Loucy (cell line): ENCODE data around the gene VDAC1.
A peak's percentile ranks its signal among the peaks of the same experiment; 100 is the strongest.

Experiments used
- H2AFZ ChIP-seq: fragments of 200-600 bp; sonication (generic); 2 replicates; pipeline ENCODE4 v1.6.0; 2016; ENCODE audit warnings: antibody characterized with exemption, mild to moderate bottlenecking, low read length, moderate library complexity
- H3F3A ChIP-seq: fragments of 200-600 bp; 2 replicates; pipeline ENCODE4 v1.6.0; 2016; ENCODE audit warnings: antibody characterized with exemption, low read depth, mild to moderate bottlenecking
- H3K27me3 ChIP-seq: fragments of 200-600 bp; sonication (generic); 2 replicates; pipeline ENCODE4 v1.6.1; 2014; ENCODE audit warnings: low read length, mild to moderate bottlenecking; ENCODE audit not compliant: insufficient read depth, poor library complexity, severe bottlenecking
- H3K36me3 ChIP-seq: fragments of 200-600 bp; sonication (generic); 2 replicates; pipeline ENCODE4 v1.6.1; 2016; ENCODE audit warnings: low read length; ENCODE audit not compliant: insufficient read depth
- H3K4me1 ChIP-seq: fragments of 200-600 bp; sonication (generic); 2 replicates; pipeline ENCODE4 v1.5.1; 2014; ENCODE audit warnings: low read length, mild to moderate bottlenecking; ENCODE audit not compliant: insufficient read depth, poor library complexity, severe bottlenecking
- H3K4me2 ChIP-seq: fragments of 200-600 bp; sonication (generic); 2 replicates; pipeline ENCODE4 v1.6.0; 2014; ENCODE audit warnings: antibody characterized with exemption, low read length, low read depth, mild to moderate bottlenecking; ENCODE audit not compliant: poor library complexity, severe bottlenecking
- H3K4me3 ChIP-seq: fragments of 200-600 bp; sonication (generic); 2 replicates; pipeline ENCODE4 v1.5.1; 2014; ENCODE audit warnings: low read length, mild to moderate bottlenecking, mixed read lengths; ENCODE audit not compliant: poor library complexity, severe bottlenecking
- H3K79me2 ChIP-seq: fragments of 200-600 bp; sonication (generic); 2 replicates; pipeline ENCODE4 v1.6.1; 2014; ENCODE audit warnings: low read length; ENCODE audit not compliant: insufficient read depth
- H3K9ac ChIP-seq: fragments of 200-600 bp; sonication (generic); 2 replicates; pipeline ENCODE4 v1.6.0; 2014; ENCODE audit warnings: mild to moderate bottlenecking, low read depth, low read length, moderate library complexity; ENCODE audit not compliant: poor library complexity, severe bottlenecking
- H3K9me2 ChIP-seq: fragments of 200-600 bp; sonication (generic); replicated peaks from 2 replicates; pipeline ENCODE4 v1.6.1; 2016; ENCODE audit warnings: low read depth, low read length, mixed read lengths
- H3K9me3 ChIP-seq: fragments of 200-600 bp; sonication (generic); 2 replicates; pipeline ENCODE4 v1.6.1; 2014; ENCODE audit warnings: mild to moderate bottlenecking, antibody characterized with exemption, low read length, low read depth; ENCODE audit not compliant: insufficient read depth
- H4K20me1 ChIP-seq: fragments of 200-600 bp; sonication (generic); 2 replicates; pipeline ENCODE4 v1.6.0; 2014; ENCODE audit warnings: antibody characterized with exemption, low read length, mild to moderate bottlenecking; ENCODE audit not compliant: insufficient read depth, poor library complexity, severe bottlenecking
- EZH2phosphoT487 ChIP-seq: fragments of 200-600 bp; IDR thresholded peaks from 2 replicates; pipeline ENCODE4 v1.6.1; 2018; ENCODE audit warnings: antibody characterized with exemption, mild to moderate bottlenecking, moderate library complexity, borderline replicate concordance
- TF ChIP-seq, protein P1 (sequence below): fragments of 200-600 bp; sonication (generic); conservative IDR thresholded peaks from 2 replicates; pipeline ENCODE4 v1.5.1; 2014; ENCODE audit warnings: mild to moderate bottlenecking, antibody characterized with exemption, low read length

Gene VDAC1

DNA sequence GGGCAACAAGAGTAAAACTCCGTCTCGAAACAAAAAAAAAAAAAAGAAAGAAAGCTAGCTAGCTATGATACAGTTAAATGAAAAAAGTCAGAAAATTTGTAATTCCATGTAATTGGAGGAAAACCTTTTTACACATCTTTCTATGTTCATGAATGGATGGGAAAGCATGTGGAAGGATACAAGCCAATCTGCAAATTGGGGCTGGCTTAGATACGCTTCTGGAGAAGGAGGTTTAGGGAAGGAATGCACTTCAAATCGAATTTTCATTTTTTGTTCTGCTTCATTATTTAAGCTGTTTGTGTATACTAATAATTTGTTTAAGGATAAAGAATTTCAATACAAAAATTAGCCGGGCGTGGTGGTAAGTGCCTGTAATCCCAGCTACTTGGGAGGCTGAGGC lies 6.7 kb downstream of the VDAC1 start:
- Histone ChIP-seq H4K20me1 (peaks cover 56% of the 10 kb centered on the region), H3K79me2 (peaks cover 95% of the 10 kb centered on the region), H3K9me3 (no peaks in the 10 kb centered on the region), H3K4me2 (no peak overlapping the region), H3K4me3 (no peak overlapping the region), H3K27me3 (no peaks in the 10 kb centered on the region), H3K36me3 (no peaks in the 10 kb centered on the region), H3F3A (no peaks in the 10 kb centered on the region), H2AFZ (no peak overlapping the region), H3K9me2 (no peaks in the 10 kb centered on the region), H3K4me1 (peaks cover 19% of the 10 kb centered on the region), H3K9ac (no peak overlapping the region)
- TF ChIP-seq, protein P1, sequence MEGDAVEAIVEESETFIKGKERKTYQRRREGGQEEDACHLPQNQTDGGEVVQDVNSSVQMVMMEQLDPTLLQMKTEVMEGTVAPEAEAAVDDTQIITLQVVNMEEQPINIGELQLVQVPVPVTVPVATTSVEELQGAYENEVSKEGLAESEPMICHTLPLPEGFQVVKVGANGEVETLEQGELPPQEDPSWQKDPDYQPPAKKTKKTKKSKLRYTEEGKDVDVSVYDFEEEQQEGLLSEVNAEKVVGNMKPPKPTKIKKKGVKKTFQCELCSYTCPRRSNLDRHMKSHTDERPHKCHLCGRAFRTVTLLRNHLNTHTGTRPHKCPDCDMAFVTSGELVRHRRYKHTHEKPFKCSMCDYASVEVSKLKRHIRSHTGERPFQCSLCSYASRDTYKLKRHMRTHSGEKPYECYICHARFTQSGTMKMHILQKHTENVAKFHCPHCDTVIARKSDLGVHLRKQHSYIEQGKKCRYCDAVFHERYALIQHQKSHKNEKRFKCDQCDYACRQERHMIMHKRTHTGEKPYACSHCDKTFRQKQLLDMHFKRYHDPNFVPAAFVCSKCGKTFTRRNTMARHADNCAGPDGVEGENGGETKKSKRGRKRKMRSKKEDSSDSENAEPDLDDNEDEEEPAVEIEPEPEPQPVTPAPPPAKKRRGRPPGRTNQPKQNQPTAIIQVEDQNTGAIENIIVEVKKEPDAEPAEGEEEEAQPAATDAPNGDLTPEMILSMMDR, result no peak
- no peak for TF ChIP-seq EZH2phosphoT487

DNA sequence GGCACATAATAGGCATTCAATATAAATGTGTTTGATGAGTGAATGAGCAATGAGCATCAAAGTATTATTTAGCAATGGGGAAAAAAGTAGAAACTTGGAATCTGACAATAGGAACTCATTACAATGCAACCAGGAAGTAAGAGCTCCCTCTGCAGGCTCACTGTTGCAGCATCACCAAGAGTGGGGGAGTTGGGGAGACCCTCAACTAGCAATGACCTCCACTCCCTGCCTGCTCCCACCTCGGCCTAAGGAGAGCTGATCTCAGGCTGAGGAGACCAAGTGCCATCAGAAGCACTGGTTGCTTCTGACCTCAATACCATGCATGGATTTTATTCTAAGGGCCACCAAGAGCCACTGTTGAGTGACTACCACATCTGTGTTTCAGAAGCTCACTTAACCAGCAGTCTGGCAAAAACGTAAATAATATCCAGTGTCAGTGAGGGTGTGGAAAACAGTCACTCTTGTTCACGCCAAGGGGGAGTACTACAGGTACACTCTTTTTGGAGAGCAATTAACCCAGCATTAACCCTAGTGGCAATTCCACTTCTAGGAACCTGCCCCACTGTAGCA lies 8.0 kb downstream of the VDAC1 start:
- Histone ChIP-seq H3K9me2 (no peaks in the 10 kb centered on the region), H3F3A (no peaks in the 10 kb centered on the region), H3K4me1 (peaks cover 8% of the 10 kb centered on the region), H3K27me3 (no peaks in the 10 kb centered on the region), H3K79me2 (peaks cover 90% of the 10 kb centered on the region), H3K36me3 (no peaks in the 10 kb centered on the region), H4K20me1 (peaks cover 49% of the 10 kb centered on the region), H2AFZ (no peak overlapping the region), H3K4me2 (peak overlapping the region; percentile 31), H3K4me3 (no peak overlapping the region), H3K9me3 (no peaks in the 10 kb centered on the region), H3K9ac (no peak overlapping the region)
- TF ChIP-seq EZH2phosphoT487, result no peak
- TF ChIP-seq, protein P1, result peak; percentile 68

DNA sequence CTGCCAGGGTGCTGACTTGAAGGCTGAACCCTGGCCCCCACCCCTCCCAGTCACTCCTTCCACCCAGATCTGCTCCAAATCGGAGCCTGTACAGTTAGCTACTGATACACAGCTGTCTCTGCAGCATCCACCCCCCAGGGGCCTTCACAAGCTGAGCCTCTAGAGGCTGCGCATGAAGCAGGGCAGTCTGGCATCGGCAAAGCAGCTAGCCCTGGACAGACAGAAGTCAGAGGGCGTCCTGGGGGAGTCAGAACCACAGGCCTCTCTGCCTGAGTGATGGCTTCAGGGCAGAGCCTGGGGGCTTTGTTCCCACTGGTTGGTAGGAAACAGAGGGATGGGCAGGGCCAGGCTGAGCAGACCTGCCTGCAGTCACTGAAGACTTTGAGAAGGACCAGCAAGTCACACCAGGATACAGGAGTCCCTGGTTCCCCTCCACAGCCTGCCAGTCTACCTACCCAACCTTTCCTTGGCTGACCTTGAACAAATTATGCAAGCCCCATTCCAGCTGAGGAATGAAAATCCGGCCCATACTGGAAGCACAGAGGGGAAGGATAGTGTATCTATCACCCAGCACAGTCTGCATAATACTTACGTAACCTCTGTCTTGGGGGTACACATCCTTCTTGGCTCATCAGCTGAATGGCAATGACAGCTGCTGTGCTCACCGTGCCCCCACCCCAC lies 8.8 kb downstream of the VDAC1 start:
- H3K4me3 ChIP-seq, result no peak overlapping the region
- no peaks in the 10 kb centered on the region for H3F3A ChIP-seq
- H4K20me1 ChIP-seq, result peaks cover 47% of the 10 kb centered on the region
- H3K4me2 ChIP-seq, result peak overlapping the region; percentile 31
- TF ChIP-seq, protein P1, result no peak
- no peak for TF ChIP-seq EZH2phosphoT487
- peaks cover 87% of the 10 kb centered on the region for H3K79me2 ChIP-seq
- no peak overlapping the region for H2AFZ ChIP-seq
- H3K4me1 ChIP-seq, result peaks cover 6% of the 10 kb centered on the region
- H3K9me2 ChIP-seq, result no peaks in the 10 kb centered on the region
- H3K36me3 ChIP-seq, result peaks cover 5% of the 10 kb centered on the region; the same call in 1 of the 2 replicates
- H3K9me3 ChIP-seq, result no peaks in the 10 kb centered on the region
- no peaks in the 10 kb centered on the region for H3K27me3 ChIP-seq
- H3K9ac ChIP-seq, result no peak overlapping the region
